Ascending aorta (tissue), 2 donors: Measurements from ENCODE around the gene USP6NL. TPM values are rescaled to one million over a fixed set of nuclear protein-coding genes. Genes with fewer than 3 reads are reported as not detected.

Experiments
- DNase-seq, 2 donors: peaks; one replicate each; pipeline ENCODE4 v3.0.0-alpha.2; 2019; ENCODE audit warnings: low spot score in 2 of 2
- H3K27ac ChIP-seq, 2 donors: fragments of 200-600 bp; sonication (generic); one replicate each; pipeline ENCODE4 v1.5.1; 2016 to 2017; ENCODE audit warnings: mild to moderate bottlenecking in 1 of 2
- H3K27me3 ChIP-seq: fragments of 200-600 bp; sonication (generic); one replicate; pipeline ENCODE4 v1.5.1; 2017
- H3K36me3 ChIP-seq, 2 donors: fragments of 200-600 bp; sonication (generic); one replicate each; pipeline ENCODE4 v1.5.1; 2016
- H3K4me1 ChIP-seq, 2 donors: fragments of 200-600 bp; sonication (generic); one replicate each; pipeline ENCODE4 v1.5.1; 2016 to 2017; ENCODE audit warnings: mild to moderate bottlenecking in 1 of 2
- H3K4me3 ChIP-seq, 2 donors: fragments of 200-600 bp; sonication (generic); one replicate each; pipeline ENCODE4 v1.5.1; 2016 to 2017; ENCODE audit warnings: mild to moderate bottlenecking in 1 of 2
- H3K9me3 ChIP-seq, 2 donors: fragments of 200-600 bp; sonication (generic); one replicate each; pipeline ENCODE4 v1.5.1; 2016
- CTCF ChIP-seq, 3 experiments: fragments of 200-600 bp in 2 of 3; fragments of 450-650 bp in 1 of 3; sonication (generic) in 2 of 3; IDR thresholded peaks; one replicate each; pipeline ENCODE4 v1.5.1; 2016 to 2019; ENCODE audit warnings: antibody characterized with exemption in 3 of 3, mild to moderate bottlenecking in 1 of 3, moderate library complexity in 1 of 3
- intact Hi-C: fragments of 100-400 bp; cut with DNase I; formaldehyde crosslinking; loops from one replicate; pipeline ENCODE4 v1.15.1; 2023
- total RNA-seq: library from RNA; depleted of rRNA; stranded (reverse); fragments of >200 nt; gene quantifications from one replicate; pipeline ENCODE4 v1.1.0, GENCODE V29; 2016

Gene USP6NL
- total RNA-seq, 1 donor from 2014 or later, result 20.5 TPM

- no peaks in the 10 kb centered on the region for H3K4me1 ChIP-seq
- H3K36me3 ChIP-seq, result peaks cover 4 to 12% of the 10 kb centered on the region in 2 donors
- no peaks in the 10 kb centered on the region for H3K9me3 ChIP-seq
- intact Hi-C loops, result no loop called here
- TF ChIP-seq CTCF (IDR thresholded peaks at IDR 0.05), result no peak
- no peak overlapping the region for H3K27ac ChIP-seq
- no peak overlapping the region for H3K4me3 ChIP-seq
- DNase-seq, result no peak
- H3K27me3 ChIP-seq, result no peaks in the 10 kb centered on the region
Measured at GRCh38 chr10:11489591-11489990, 121.9 kb downstream of the USP6NL start.

- peaks cover 4 to 12% of the 10 kb centered on the region in 2 donors for H3K36me3 ChIP-seq
- H3K4me1 ChIP-seq, result no peaks in the 10 kb centered on the region
- intact Hi-C loops, result no loop called here
Measured at GRCh38 chr10:11488126-11488525, 123.3 kb downstream of the USP6NL start.

GRCh38 chr10:11483201-11484148 is 128.0 kb downstream of the USP6NL start:
- Histone ChIP-seq H3K36me3 (peaks cover 0 to under 1% of the 10 kb centered on the region in 2 donors), H3K27me3 (no peaks in the 10 kb centered on the region), H3K27ac (no peak overlapping the region), H3K4me3 (no peak overlapping the region), H3K4me1 (no peaks in the 10 kb centered on the region), H3K9me3 (no peaks in the 10 kb centered on the region)
- intact Hi-C loops, result no loop called here
- no peak for TF ChIP-seq CTCF (IDR thresholded peaks at IDR 0.05)
- no peak for DNase-seq

More at GRCh38 chr10:11488126-11488525, 123.3 kb downstream of the USP6NL start:
- H3K27me3 ChIP-seq, result no peaks in the 10 kb centered on the region
- DNase-seq, result no peak
- H3K27ac ChIP-seq, result no peak overlapping the region
- no peak for TF ChIP-seq CTCF (IDR thresholded peaks at IDR 0.05)
- no peaks in the 10 kb centered on the region for H3K9me3 ChIP-seq
- no peak overlapping the region for H3K4me3 ChIP-seq

GRCh38 chr10:11482306-11482705 is 129.1 kb downstream of the USP6NL start:
- TF ChIP-seq CTCF (IDR thresholded peaks at IDR 0.05), result no peak

GRCh38 chr10:11480687-11481086 is 130.8 kb downstream of the USP6NL start:
- Histone ChIP-seq H3K4me3 (no peak overlapping the region), H3K9me3 (no peaks in the 10 kb centered on the region), H3K27ac (no peak overlapping the region), H3K27me3 (no peaks in the 10 kb centered on the region), H3K4me1 (no peaks in the 10 kb centered on the region), H3K36me3 (no peaks in the 10 kb centered on the region)
- no peak for DNase-seq
- intact Hi-C loops, result no loop called here
- TF ChIP-seq CTCF (IDR thresholded peaks at IDR 0.05), result no peak

More at GRCh38 chr10:11482306-11482705, 129.1 kb downstream of the USP6NL start:
- H3K9me3 ChIP-seq, result no peaks in the 10 kb centered on the region
- H3K4me3 ChIP-seq, result no peak overlapping the region
- H3K27ac ChIP-seq, result no peak overlapping the region
- H3K27me3 ChIP-seq, result no peaks in the 10 kb centered on the region
- no peaks in the 10 kb centered on the region for H3K36me3 ChIP-seq
- H3K4me1 ChIP-seq, result no peaks in the 10 kb centered on the region
- intact Hi-C loops, result no loop called here
- DNase-seq, result no peak
